Measurements from ENCODE around the gene PDE7B.

DNA sequence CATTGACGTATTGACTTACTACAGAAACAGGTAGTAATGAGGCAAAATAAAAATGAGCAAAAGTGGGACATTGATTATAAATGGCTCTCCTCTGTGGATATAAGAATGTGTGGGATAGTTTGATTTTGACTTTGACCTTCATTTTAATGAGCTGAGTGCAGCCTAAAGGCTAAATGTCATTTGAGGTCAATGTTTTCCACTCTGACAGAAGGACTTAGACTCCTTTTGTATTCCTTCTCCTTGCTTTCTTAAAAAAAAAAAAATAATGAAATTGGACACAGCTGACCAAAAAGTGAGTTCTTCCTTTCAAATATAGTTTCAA, 330.0 kb downstream of the PDE7B start:
- TF ChIP-seq, protein P1, sequence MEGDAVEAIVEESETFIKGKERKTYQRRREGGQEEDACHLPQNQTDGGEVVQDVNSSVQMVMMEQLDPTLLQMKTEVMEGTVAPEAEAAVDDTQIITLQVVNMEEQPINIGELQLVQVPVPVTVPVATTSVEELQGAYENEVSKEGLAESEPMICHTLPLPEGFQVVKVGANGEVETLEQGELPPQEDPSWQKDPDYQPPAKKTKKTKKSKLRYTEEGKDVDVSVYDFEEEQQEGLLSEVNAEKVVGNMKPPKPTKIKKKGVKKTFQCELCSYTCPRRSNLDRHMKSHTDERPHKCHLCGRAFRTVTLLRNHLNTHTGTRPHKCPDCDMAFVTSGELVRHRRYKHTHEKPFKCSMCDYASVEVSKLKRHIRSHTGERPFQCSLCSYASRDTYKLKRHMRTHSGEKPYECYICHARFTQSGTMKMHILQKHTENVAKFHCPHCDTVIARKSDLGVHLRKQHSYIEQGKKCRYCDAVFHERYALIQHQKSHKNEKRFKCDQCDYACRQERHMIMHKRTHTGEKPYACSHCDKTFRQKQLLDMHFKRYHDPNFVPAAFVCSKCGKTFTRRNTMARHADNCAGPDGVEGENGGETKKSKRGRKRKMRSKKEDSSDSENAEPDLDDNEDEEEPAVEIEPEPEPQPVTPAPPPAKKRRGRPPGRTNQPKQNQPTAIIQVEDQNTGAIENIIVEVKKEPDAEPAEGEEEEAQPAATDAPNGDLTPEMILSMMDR (IDR thresholded peaks at IDR 0.05) = no peak
- TF ChIP-seq POLR2AphosphoS5 (IDR thresholded peaks at IDR 0.05; ENCODE audit: low read depth, low read length) (no peak), SIN3A (IDR thresholded peaks at IDR 0.05; ENCODE audit: borderline replicate concordance, insufficient read depth, low read depth, low read length) (no peak)

All from Panc1 (cell line).